Effector CD4-positive, alpha-beta T cell (primary cell): Measurements from ENCODE around the gene ZNF543.
"Not testable (repeated sequence)": the region's sequence is repeated elsewhere in the genome, so short reads cannot be mapped to it uniquely, and the experiment has no call there.

ENCODE experiments used
- DNase-seq: peaks from one replicate; pipeline ENCODE4 v3.0.0-alpha.2; 2020
- total RNA-seq: gene quantifications from one replicate; lab custom pipeline; 2026; lab: John Stamatoyannopoulos, UW

Gene ZNF543
- total RNA-seq, result 14.4 reads per million, percentile 39 among the genes with 10 or more reads in this experiment

GRCh38 chr19:57320180-57321084 is at the start of gene ZNF543:
TSS of gene ZNF543 (plus strand) at chr19:57320472. CDS start at chr19:57320854, 382 bp downstream.
- DNase-seq, result peak; percentile 82

- DNase-seq, result no peak
These were observed 49.0 kb upstream of the ZNF543 start for GRCh38 chr19:57271280-57271679.

- no peak for DNase-seq
These were observed 47.3 kb upstream of the ZNF543 start for GRCh38 chr19:57273014-57273413.

GRCh38 chr19:57276430-57276829 is 43.8 kb upstream of the ZNF543 start:
- no peak for DNase-seq

- not testable (repeated sequence) for DNase-seq
These were observed 41.8 kb upstream of the ZNF543 start for GRCh38 chr19:57278481-57278880.

GRCh38 chr19:57279418-57280164 is 40.7 kb upstream of the ZNF543 start:
- DNase-seq, result peak; percentile 59

GRCh38 chr19:57280165-57280961 is 39.9 kb upstream of the ZNF543 start, which contains the start of gene ZNF460:
TSS of gene ZNF460 (plus strand) at chr19:57280485. CDS start at chr19:57280807, 322 bp downstream.
- DNase-seq, result peak; percentile 94

- peak; percentile 11 for DNase-seq
These were observed 39.3 kb upstream of the ZNF543 start for GRCh38 chr19:57280962-57281400.

GRCh38 chr19:57282011-57282643 is 38.1 kb upstream of the ZNF543 start:
- DNase-seq, result no peak

GRCh38 chr19:57288373-57288772 is 31.9 kb upstream of the ZNF543 start:
- DNase-seq, result no peak

GRCh38 chr19:57290970-57291369 is 29.3 kb upstream of the ZNF543 start:
- DNase-seq, result no peak

GRCh38 chr19:57292547-57292946 is 27.7 kb upstream of the ZNF543 start:
- no peak for DNase-seq

- DNase-seq, result no peak
These were observed 26.6 kb upstream of the ZNF543 start for GRCh38 chr19:57293719-57294118.

GRCh38 chr19:57302020-57302465 is 18.2 kb upstream of the ZNF543 start:
- DNase-seq, result no peak

- no peak for DNase-seq
These were observed 17.4 kb upstream of the ZNF543 start for GRCh38 chr19:57302727-57303401.

GRCh38 chr19:57305056-57305455 is 15.2 kb upstream of the ZNF543 start:
- DNase-seq, result no peak

- DNase-seq, result no peak
These were observed 11.8 kb upstream of the ZNF543 start for GRCh38 chr19:57308514-57308913.

- no peak for DNase-seq
These were observed 9.5 kb upstream of the ZNF543 start for GRCh38 chr19:57310792-57311191.

GRCh38 chr19:57314146-57314545 is 6.1 kb upstream of the ZNF543 start:
- DNase-seq, result no peak

- no peak for DNase-seq
These were observed 2.8 kb upstream of the ZNF543 start for GRCh38 chr19:57317503-57317902.

GRCh38 chr19:57319869-57320179 is 448 bp upstream of the ZNF543 start:
- no peak for DNase-seq

- DNase-seq, result no peak
These were observed 844 bp downstream of the ZNF543 start for GRCh38 chr19:57321116-57321515.
